Endothelial cell of umbilical vein (primary cell): ENCODE measurements around the gene FBN2. TPM values are rescaled to one million over a fixed set of nuclear protein-coding genes. Genes with fewer than 3 reads are reported as not detected.

ENCODE experiments used
- BruUV-seq: library from RNA; stranded (reverse); fragments of 400-500 nt; replicated peaks from 2 replicates; lab custom pipeline; 2021; lab: Mats Ljungman, UMichigan
- CTCF ChIA-PET: fragments of 300-600, 350-600 bp; sonication (Branson Sonifier 250); formaldehyde crosslinking; loops from one replicate; lab custom pipeline; 2021; ENCODE audit warnings: antibody characterized with exemption, inconsistent platforms; lab: Charles Lee
- POLR2A ChIA-PET: fragments of 300-600, 350-600 bp; sonication (Branson Sonifier 250); formaldehyde crosslinking; loops from one replicate; lab custom pipeline; 2021; ENCODE audit warnings: antibody characterized with exemption, inconsistent platforms; lab: Charles Lee
- DNase-seq: peaks from one replicate; pipeline ENCODE4 v3.0.0-alpha.2; 2011; ENCODE audit warnings: low read depth, low spot score
- FAIRE-seq: peaks from 2 replicates; lab custom pipeline; 2011; peaks lifted over from hg19 to GRCh38; lab: Jason Lieb, UNC
- H2AFZ ChIP-seq: 2 replicates; pipeline ENCODE4 v1.6.0; 2012; ENCODE audit warnings: low read depth, low read length, control low read depth, inconsistent platforms
- H3K27ac ChIP-seq: 2 replicates; pipeline ENCODE4 v1.5.1; 2011; ENCODE audit warnings: low read depth, mild to moderate bottlenecking, control low read depth, low read length, moderate library complexity; ENCODE audit not compliant: insufficient read depth
- H3K27me3 ChIP-seq, 2 experiments: 2 replicates each; pipeline versions ENCODE4 v1.6.0 to v1.6.1; 2011; ENCODE audit warnings: low read length in 2 of 2, mixed read lengths in 1 of 2; ENCODE audit not compliant: control insufficient read depth in 2 of 2, insufficient read depth in 2 of 2
- H3K36me3 ChIP-seq, 2 experiments: 2 replicates in 1 of 2; 3 replicates in 1 of 2; pipeline ENCODE4 v1.5.1; 2011; ENCODE audit warnings: low read length in 2 of 2, mild to moderate bottlenecking in 1 of 2, moderate library complexity in 1 of 2; ENCODE audit not compliant: control insufficient read depth in 2 of 2, insufficient read depth in 2 of 2; ENCODE audit errors: extremely low read depth in 1 of 2
- H3K4me1 ChIP-seq: 3 replicates; pipeline ENCODE4 v1.5.1; 2011; ENCODE audit warnings: mild to moderate bottlenecking, low read length; ENCODE audit not compliant: control insufficient read depth, insufficient read depth; ENCODE audit errors: extremely low read depth
- H3K4me2 ChIP-seq: 2 replicates; pipeline ENCODE4 v1.6.1; 2011; ENCODE audit warnings: low read length, control low read depth, mixed read lengths; ENCODE audit not compliant: insufficient read depth
- H3K4me3 ChIP-seq, 3 experiments: fragments of 200-600 bp in 1 of 3; sonication (generic), shearing (Covaris generic) in 1 of 3; replicated peaks in 1 of 3; 2 replicates each; pipeline ENCODE4 v1.5.1; 2011 to 2016; ENCODE audit warnings: control low read depth in 3 of 3, low read length in 3 of 3, mild to moderate bottlenecking in 2 of 3, inconsistent platforms in 1 of 3, low read depth in 1 of 3, moderate library complexity in 1 of 3; ENCODE audit not compliant: insufficient read depth in 1 of 3
- H3K79me2 ChIP-seq: 2 replicates; pipeline ENCODE4 v1.6.0; 2012; ENCODE audit warnings: low read length, inconsistent platforms; ENCODE audit not compliant: control insufficient read depth, insufficient read depth
- H3K9ac ChIP-seq: replicated peaks from 2 replicates; pipeline ENCODE3; 2011; ENCODE audit warnings: low read length, control low read depth; ENCODE audit not compliant: insufficient read depth; ENCODE audit errors: extremely low read depth
- H3K9me1 ChIP-seq: replicated peaks from 3 replicates; pipeline ENCODE4 v1.6.0; 2011; ENCODE audit warnings: mild to moderate bottlenecking, low read length; ENCODE audit not compliant: control insufficient read depth, insufficient read depth; ENCODE audit errors: extremely low read depth
- H3K9me3 ChIP-seq: replicated peaks from 2 replicates; pipeline ENCODE4 v1.5.1; 2012; ENCODE audit warnings: low read length, inconsistent platforms; ENCODE audit not compliant: control insufficient read depth, insufficient read depth
- H4K20me1 ChIP-seq: replicated peaks from 2 replicates; pipeline ENCODE3; 2011; ENCODE audit warnings: mild to moderate bottlenecking, low read length; ENCODE audit not compliant: control insufficient read depth, insufficient read depth; ENCODE audit errors: extremely low read depth
- CTCF ChIP-seq, 2 donors: IDR thresholded peaks; 1 replicate in 1 of 2; 2 replicates in 1 of 2; pipeline ENCODE4 v1.5.1; 2011; ENCODE audit warnings: low read length in 2 of 2, mild to moderate bottlenecking in 2 of 2, moderate library complexity in 2 of 2, control low read depth in 1 of 2, inconsistent platforms in 1 of 2, low read depth in 1 of 2; ENCODE audit not compliant: insufficient read depth in 1 of 2; ENCODE audit errors: extremely low read depth in 1 of 2
- EZH2 ChIP-seq: IDR thresholded peaks from 2 replicates; pipeline ENCODE4 v1.6.1; 2012; ENCODE audit warnings: borderline replicate concordance, low read depth, mild to moderate bottlenecking, moderate library complexity, low read length, inconsistent platforms; ENCODE audit not compliant: severe bottlenecking
- FOS ChIP-seq: IDR thresholded peaks from 2 replicates; pipeline ENCODE4 v1.6.1; 2011; ENCODE audit warnings: mild to moderate bottlenecking, low read length, moderate library complexity, borderline replicate concordance; ENCODE audit not compliant: insufficient read depth
- GATA2 ChIP-seq: IDR thresholded peaks from 2 replicates; pipeline ENCODE4 v1.7.0; 2011; ENCODE audit warnings: low read depth, mild to moderate bottlenecking, moderate library complexity, mixed read lengths, low read length; ENCODE audit not compliant: insufficient read length, insufficient read depth
- JUN ChIP-seq: IDR thresholded peaks from 2 replicates; pipeline ENCODE4 v1.6.1; 2011; ENCODE audit warnings: borderline replicate concordance, low read depth; ENCODE audit not compliant: insufficient read length, insufficient read depth
- MAX ChIP-seq: IDR thresholded peaks from 2 replicates; pipeline ENCODE4 v1.6.1; 2011; ENCODE audit not compliant: insufficient read depth, insufficient read length
- MYC ChIP-seq: IDR thresholded peaks from one replicate; pipeline ENCODE4 v1.6.1; 2011; ENCODE audit warnings: mild to moderate bottlenecking, low read depth, low read length
- POLR2A ChIP-seq: IDR thresholded peaks from 2 replicates; pipeline ENCODE4 v1.6.1; 2012; ENCODE audit warnings: low read depth, mild to moderate bottlenecking, control low read depth, low read length
- POLR2AphosphoS5 ChIP-seq: IDR thresholded peaks from 2 replicates; pipeline ENCODE4 v1.6.1; 2012; ENCODE audit warnings: low read depth, mild to moderate bottlenecking, control low read depth, low read length, moderate library complexity; ENCODE audit not compliant: insufficient read depth
- dilution Hi-C: fragments of 300-500 bp; cut with MboI; formaldehyde crosslinking; loops from one replicate; pipeline ENCODE4 v1.15.0; 2019; ENCODE audit warnings: low sequenced_read_pairs; ENCODE audit not compliant: extremely low pct_ligation_motif_present
- intact Hi-C: fragments of 100-400 bp; cut with micrococcal nuclease; formaldehyde crosslinking; loops from one replicate; pipeline ENCODE4 v1.10.0; 2022
- polyA plus RNA-seq, 4 experiments: library from polyadenylated mRNA; depleted of rRNA in 3 of 4; stranded (reverse) in 3 of 4; unstranded in 1 of 4; fragments of >200 nt; gene quantifications; 2 replicates each; pipeline versions ENCODE4 v1.2.1 to v1.2.3, GENCODE V29; 2011 to 2012; ENCODE audit warnings: missing spikeins in 1 of 4
- total RNA-seq: library from RNA; stranded (reverse); gene quantifications from 2 replicates; pipeline ENCODE4 v1.2.3, GENCODE V29; 2021

FBN2 gene
- total and polyA plus RNA-seq, 2 donors (not counting 3 experiments of a cell fraction or from before 2014, with no cell fraction given): 21.8 to 57.4 TPM

- Histone ChIP-seq H3K9ac (no peak overlapping the region), H3K4me1 (no peaks in the 10 kb centered on the region), H2AFZ (no peak overlapping the region), H3K36me3 (peaks cover 0 to 2% of the 10 kb centered on the region in 2 experiments), H3K9me1 (no peaks in the 10 kb centered on the region), H3K4me3 (no peak overlapping the region), H4K20me1 (no peaks in the 10 kb centered on the region), H3K79me2 (no peaks in the 10 kb centered on the region), H3K27me3 (no peaks in the 10 kb centered on the region), H3K27ac (no peak overlapping the region), H3K4me2 (no peak overlapping the region), H3K9me3 (no peaks in the 10 kb centered on the region)
- DNase-seq (no peak), FAIRE-seq (no peak)
- BruUV-seq: no TSS peak
- CTCF ChIA-PET: interaction anchor here (0.9 kb wide), 1 partner anchor 10 kb away, joined by 3 read pairs; no protein-coding TSS in a partner anchor
- intact Hi-C loops: no loop called here
- dilution Hi-C loops: no loop called here
- TF ChIP-seq MYC (no peak), GATA2 (no peak), CTCF (IDR thresholded peaks at IDR 0.05; ENCODE audit: extremely low read depth in 1 of 2, insufficient read depth in 1 of 2, low read depth in 1 of 2, low read length in 2 of 2) (no peak), POLR2AphosphoS5 (no peak), JUN (no peak), FOS (no peak), EZH2 (no peak), MAX (no peak), POLR2A (no peak)
- POLR2A ChIA-PET: no interaction called here
These were observed 192.0 kb downstream of the FBN2 start for GRCh38 chr5:128346038-128346437.
